ENCODE results near the gene HSD3B7.

HSD3B7 gene

DNA sequence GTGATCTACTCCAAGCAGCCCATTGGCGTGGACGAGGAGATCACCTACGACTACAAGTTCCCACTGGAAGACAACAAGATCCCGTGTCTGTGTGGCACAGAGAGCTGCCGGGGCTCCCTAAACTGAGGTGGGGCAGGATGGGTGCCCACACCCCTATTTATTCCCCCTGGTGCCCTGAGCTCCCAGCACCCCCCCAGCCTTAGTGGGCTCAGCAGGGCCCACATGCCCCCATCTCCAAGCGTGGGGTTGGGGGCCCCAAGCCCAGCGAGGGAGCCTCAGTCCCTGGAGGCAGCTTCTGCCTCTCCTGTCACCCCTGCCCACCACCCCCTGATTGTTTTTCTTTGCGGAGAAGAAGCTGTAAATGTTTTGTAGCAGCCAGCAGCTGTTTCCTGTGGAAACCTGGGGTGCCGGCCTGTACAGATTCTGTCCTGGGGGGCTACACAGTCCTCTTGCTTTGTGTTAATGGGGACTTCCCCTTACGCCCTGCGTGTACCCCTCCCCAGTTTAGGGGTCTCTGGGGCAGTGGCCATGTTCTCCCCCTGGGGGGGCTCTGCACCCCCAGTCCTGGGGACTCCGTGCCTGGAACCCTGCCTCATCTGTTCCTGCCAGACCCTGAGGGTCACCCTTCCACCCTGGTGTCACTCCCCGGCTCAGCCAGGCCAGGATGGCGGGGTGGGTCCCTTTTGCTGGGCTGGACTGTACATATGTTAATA lies 953 bp upstream of the HSD3B7 start:
- no peak for ATAC-seq

GRCh38 chr16:30985401-30986128 lies 558 bp downstream of the HSD3B7 start:
- no peak for ATAC-seq

DNA sequence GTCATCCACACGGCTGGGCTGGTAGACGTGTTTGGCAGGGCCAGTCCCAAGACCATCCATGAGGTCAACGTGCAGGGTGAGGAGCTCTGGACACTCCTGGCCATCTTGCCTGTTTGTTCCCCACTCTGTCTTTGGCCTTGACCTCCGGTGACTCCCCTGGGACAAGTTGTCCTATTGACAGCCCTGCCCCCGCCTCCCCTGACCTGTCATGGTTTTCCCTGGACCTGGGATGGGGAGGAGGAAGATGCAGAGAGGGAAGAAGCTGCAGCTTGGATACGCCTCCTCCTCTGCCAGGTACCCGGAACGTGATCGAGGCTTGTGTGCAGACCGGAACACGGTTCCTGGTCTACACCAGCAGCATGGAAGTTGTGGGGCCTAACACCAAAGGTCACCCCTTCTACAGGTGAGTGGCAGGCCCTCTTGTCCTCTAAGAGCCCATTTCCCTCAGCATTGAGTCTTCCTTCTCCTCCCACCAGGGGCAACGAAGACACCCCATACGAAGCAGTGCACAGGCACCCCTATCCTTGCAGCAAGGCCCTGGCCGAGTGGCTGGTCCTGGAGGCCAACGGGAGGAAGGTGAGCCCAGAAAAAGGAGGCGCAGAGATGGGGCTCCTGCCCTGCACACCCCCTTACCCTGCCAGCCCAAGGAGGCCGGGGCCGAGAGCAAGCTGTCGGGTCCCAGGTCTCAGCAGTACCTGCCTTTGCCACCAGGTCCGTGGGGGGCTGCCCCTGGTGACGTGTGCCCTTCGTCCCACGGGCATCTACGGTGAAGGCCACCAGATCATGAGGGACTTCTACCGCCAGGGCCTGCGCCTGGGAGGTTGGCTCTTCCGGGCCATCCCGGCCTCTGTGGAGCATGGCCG lies 1.4 kb downstream of the HSD3B7 start:
- ATAC-seq, result no peak

GRCh38 chr16:30987581-30988190 lies 2.7 kb downstream of the HSD3B7 start:
- no peak for ATAC-seq

GRCh38 chr16:30989469-30990047 lies 4.6 kb downstream of the HSD3B7 start:
- ATAC-seq, result no peak

GRCh38 chr16:30990105-30990504 lies 5.1 kb downstream of the HSD3B7 start:
- ATAC-seq, result no peak

- ATAC-seq, result no peak
Observed at GRCh38 chr16:30991052-30991451, 6.0 kb downstream of the HSD3B7 start.

DNA sequence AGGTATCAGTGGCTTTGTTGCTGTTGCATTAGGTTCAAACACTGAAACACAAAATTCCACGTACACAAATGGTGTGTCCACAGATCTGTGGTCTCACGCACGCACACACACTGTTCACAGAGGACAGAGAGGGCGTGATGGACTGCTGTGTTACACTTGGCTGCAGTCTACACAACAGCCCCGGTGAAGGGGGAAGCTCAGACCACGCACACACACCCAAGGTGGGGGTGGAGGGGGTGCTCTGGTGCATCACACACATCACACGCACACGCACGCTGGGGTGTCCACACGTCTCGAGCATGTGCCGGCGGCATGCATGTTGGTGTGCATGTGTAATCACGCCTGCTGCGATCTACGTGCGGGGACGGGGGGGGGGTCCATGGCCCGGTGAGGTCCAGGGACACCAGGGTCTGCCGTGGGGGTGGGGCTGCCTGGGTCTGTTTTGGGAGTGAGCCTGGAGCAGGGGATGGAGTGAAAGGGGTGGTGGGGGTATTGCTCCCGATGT lies 7.3 kb downstream of the HSD3B7 start:
- no peak for ATAC-seq

- ATAC-seq, result no peak
Observed at GRCh38 chr16:30992931-30993816, 8.2 kb downstream of the HSD3B7 start.

DNA sequence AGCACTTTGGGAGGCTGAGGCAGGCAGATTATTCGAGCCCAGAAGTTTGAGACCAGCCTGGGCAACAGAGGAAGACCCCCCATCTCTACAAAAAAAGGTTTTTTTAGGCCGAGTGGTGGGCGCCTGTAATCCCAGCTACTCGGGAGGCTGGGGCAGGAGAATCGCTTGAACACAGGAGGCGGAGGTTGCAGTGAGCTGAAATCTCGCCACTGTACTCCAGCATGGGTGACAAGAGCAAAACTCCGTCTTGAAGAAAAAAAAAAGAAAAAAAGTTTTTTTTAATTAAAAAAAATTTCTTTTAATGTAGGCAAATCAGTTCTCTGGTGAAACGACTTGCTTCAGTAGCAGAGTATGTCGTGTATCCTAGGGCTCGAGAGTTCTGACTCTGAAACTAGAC lies 10.9 kb downstream of the HSD3B7 start:
- no peak for ATAC-seq

GRCh38 chr16:30996324-30996984 lies 11.4 kb downstream of the HSD3B7 start:
- ATAC-seq, result no peak

GRCh38 chr16:30996985-30997724 lies 12.1 kb downstream of the HSD3B7 start:
- peak; percentile 87 to 93 for ATAC-seq

DNA sequence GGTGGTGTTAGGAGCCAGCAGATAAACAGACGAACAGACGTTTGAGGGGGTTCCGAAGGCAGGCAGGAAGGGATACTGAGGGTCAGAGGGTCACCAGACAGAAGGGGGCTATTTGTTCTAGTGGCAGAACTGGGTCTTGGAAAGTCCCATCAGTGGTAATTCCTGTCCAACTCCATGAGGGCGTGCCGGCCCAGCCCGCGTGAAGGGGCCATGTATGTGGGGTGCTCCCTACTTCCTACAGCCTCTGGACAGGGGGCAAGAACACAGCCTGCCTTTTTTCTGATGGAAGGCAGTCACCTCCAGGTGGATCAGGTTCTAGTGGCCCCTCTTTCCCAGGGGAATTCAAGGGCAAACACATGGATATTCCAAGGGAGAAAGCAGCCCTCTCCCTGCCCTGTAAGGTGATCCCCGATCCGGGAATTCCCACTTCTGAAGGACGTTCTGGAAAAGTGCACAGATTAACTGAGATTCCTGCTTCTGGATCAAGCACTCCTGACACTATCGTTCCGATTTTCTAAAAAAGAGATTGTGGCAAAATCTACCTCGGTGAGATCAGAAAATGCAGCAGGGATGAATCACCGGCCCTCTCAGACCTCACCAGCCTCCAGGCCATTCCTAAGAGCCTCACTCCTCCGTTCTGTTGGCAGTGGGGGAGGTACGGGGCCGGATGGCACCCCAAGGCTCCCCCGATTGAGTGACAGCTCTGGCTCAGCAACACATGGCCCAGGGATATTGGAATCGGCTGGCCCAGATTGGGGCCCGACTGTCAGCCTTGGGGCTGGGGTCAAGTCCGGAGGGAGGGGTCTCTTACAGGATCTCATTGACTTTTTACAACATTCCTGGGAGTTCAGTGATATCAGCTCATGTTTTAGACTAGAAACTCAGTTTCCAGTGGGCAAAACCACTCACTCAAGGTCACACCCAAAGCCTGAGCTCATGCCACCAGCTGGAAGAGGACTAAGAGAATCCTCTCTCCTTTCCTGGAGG lies 13.0 kb downstream of the HSD3B7 start:
- ATAC-seq, result no peak

GRCh38 chr16:30998852-30999761 lies 14.1 kb downstream of the HSD3B7 start:
- ATAC-seq, result no peak

DNA sequence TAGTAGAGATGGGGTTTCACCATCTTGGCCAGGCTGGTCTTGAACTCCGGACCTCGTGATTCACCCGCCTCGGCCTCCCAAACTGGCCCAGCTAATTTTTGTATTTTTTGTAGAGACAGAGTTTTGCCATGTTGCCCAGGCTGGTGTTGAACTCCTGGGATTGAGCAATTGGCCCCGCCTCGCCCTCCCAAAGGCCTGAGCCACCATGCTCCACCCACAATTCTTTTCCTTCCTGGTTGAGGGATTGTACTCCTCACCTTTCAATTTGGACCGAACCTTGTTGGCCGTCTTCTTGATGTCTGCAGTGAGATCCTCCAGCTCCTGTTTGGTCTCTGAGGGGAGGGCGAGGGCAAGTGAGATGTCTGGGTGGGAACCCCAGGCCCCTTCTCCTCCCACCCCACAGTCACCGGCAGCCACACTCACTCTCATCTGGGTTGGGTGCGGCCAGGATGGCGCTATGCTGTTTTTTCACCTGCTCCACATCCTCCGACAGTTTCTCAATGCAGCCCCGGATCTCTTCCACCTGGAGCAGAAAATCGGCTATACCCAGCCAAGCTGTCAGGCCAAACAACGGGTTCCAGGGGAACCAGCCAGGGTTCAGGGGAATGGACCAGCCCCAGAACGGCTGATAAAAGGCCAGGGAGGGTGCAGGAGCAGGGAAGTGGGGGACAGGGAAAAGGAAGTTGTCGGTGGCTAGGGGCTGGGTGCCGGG lies 15.8 kb downstream of the HSD3B7 start:
- ATAC-seq, result no peak

DNA sequence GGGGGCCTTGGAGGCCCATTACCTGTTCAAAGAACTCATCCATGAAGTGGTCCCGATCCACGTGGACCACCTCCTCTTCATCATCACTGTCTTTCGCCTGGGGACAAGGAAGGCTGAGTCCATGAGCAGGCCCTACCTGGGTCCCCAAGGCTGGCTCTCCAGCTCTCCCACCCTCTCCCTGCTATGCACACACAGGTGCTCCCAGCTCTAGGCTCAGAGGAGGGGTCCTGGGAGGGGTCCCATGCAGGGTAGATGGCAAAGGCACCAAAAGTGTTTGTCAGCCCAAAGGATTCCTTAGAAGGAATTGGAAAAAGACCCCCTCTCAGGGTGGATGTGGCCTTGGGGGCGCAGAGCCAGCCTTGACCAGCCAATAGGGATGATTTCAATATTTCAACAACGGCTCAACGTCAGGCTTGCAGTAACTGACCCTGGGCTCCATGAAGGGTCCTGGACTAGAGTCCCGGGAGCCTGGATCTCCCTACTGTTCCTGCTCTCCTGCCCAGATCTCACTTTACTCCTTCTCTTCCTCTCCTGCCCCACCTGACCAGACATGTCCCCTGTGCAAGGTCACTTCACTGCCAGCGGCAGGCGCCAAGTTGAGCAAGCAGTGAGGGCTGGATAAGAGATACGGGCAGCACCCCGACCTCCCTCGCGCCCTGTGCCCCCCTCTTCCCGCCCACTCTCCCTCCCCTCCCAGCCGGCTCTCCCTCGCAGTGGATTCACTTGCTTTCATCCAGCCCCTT lies 16.7 kb downstream of the HSD3B7 start:
- no peak for ATAC-seq
